Left cardiac atrium (tissue), 4 donors: Measurements from ENCODE around the gene STON2. TPM values are rescaled to one million over a fixed set of nuclear protein-coding genes. Genes with fewer than 3 reads are reported as not detected.
"Not testable (repeated sequence)": the region's sequence is repeated elsewhere in the genome, so short reads cannot be mapped to it uniquely, and the experiment has no call there.

ENCODE experiments used
- ATAC-seq, 2 donors: fragments of 200-7000 bp; cut with Tn5 transposase; one replicate each; pipeline ENCODE4 v1.9.1; 2020; ENCODE audit warnings: mild to moderate bottlenecking in 2 of 2, moderate library complexity in 2 of 2
- DNase-seq: peaks from one replicate; pipeline ENCODE4 v3.0.0-alpha.2; 2020
- intact Hi-C, 2 donors: fragments of 100-400 bp; cut with DNase I; formaldehyde crosslinking; loops; one replicate each; pipeline versions ENCODE4 v1.14.1 to v1.15.1; 2022 to 2023
- total RNA-seq, 2 donors: library from RNA; stranded (reverse); fragmentation: NEBNext Ultra II Directional; extraction: Animal tissue kit (Norgen Biotek cat#: 25700); gene quantifications; one replicate each; pipeline ENCODE4 v1.2.1, GENCODE V29; 2021
- donor health status: DM: no; HTN: yes; CAD: no.
- donor health status: DM: no; HTN: yes; CAD: no; lungs with severe emphysema.
- donor health status: DM: yes; HTN: yes; CAD: no.
- donor health status: Dilated cardiomyopathy.

STON2 gene
- total RNA-seq, 2 donors from 2014 or later, result 8.5 to 19.1 TPM

- DNase-seq (no peak), ATAC-seq (peak in 1 of 2 donors; percentile 26)
- intact Hi-C loops, result no loop called here
Measured at GRCh38 chr14:81390696-81391095, 9.4 kb downstream of the STON2 start.

DNA sequence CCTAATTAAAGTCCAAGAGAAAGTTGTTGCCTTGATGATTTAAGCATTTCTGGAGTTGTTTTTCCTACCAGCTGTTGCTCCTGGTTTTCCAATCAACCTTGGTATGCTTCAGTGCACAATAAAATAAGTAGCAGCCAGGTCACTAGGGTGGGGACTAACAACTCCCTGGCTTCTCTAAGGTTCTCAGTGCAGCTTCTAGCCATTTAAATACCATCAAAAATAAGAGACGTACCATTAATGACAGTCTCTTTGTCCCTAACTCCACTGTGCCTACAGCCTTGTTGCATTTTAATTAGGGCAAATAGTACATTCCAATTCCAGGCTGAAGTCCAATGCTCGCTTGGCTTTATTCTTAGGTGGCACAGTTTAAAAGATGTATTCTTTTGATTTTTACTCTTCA, 11.8 kb downstream of the STON2 start:
- intact Hi-C loops, result no loop called here
- no peak for DNase-seq
- no peak for ATAC-seq

DNA sequence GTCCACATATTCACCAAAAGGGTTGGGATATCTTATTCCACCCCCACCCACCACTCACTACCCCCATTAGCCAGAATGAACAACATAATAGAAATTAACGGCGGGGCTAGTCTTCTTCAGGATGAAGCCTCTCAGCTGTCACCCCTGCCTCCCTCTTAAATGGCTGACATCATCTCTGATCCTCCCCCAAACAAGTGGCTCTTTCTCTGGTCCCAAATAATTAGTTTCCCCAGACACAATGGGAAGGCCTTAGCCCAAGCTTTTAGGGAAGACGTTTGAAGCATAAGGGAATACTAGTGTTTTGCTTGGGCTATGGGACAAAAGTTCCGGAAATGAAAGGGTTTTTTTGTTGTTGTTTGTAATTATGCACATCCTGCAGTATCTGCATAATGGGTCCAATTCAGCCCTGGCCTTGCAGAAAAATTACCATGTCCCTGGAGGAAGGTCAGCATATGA, 13.8 kb downstream of the STON2 start:
- ATAC-seq, result no peak
- no peak for DNase-seq
- intact Hi-C loops, result no loop called here

GRCh38 chr14:81385886-81386285, 14.2 kb downstream of the STON2 start:
- DNase-seq, result no peak
- intact Hi-C loops, result no loop called here

DNA sequence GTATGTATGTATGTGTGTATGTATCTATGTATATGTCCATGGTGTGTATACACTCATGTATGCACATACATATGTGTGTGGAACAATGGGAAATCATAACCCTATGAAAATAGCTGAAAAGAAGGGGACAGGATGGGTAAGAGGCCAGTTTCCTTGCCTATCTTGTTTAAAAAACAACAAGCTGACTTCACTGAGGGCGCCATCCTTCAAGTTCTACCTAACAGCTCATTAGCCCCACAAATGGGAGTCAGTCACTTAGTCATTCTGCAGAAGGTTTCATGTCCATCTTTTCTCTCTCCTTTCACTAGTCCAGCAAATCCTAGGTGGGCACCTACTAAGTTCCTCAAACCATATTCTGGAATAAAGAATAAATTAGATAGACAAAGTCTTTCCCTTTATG, 14.7 kb downstream of the STON2 start:
- ATAC-seq, result no peak
- intact Hi-C loops, result no loop called here
- DNase-seq, result no peak

More at GRCh38 chr14:81385886-81386285, 14.2 kb downstream of the STON2 start:
- no peak for ATAC-seq

GRCh38 chr14:81384900-81385299, 15.2 kb downstream of the STON2 start:
- intact Hi-C loops, result no loop called here
- ATAC-seq (peak; percentile 53 to 83), DNase-seq (no peak)

DNA sequence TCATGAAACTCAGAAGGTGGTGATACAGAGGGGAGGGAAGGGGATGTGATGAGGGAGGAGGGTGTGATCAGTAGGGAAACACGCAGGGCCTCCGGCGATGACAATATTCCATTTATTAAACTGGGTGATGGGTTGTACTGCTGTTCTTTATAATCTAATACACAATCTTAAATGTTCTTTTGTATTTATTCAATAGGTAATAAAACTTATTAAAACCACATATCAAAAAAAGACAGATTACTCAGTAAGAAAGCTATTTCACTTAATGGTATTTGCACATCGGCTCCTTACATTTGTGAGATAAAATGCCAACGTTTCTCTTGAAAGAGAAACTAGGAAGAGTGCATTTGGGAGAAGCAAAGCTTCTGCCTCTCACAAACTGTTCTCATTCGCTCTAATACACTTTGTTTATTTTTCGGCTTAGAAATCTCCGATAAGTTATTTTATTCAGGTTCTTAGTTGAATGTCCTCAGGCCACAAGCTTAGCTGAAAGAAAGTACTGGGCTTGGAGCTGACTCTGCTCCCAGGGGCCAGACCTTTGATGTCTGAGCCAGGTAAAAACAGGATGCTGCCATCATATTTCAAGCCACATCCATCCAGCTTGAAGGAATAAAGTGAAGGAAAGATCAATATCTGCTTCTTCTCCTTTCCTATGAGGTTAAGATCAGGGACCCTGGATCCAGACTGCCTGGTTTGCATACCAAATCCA, 17.5 kb downstream of the STON2 start:
- intact Hi-C loops, result no loop called here
- ATAC-seq (no peak), DNase-seq (no peak)

GRCh38 chr14:81380009-81380408, 20.1 kb downstream of the STON2 start:
- DNase-seq, intact Hi-C loops, ATAC-seq: not testable (repeated sequence)

DNA sequence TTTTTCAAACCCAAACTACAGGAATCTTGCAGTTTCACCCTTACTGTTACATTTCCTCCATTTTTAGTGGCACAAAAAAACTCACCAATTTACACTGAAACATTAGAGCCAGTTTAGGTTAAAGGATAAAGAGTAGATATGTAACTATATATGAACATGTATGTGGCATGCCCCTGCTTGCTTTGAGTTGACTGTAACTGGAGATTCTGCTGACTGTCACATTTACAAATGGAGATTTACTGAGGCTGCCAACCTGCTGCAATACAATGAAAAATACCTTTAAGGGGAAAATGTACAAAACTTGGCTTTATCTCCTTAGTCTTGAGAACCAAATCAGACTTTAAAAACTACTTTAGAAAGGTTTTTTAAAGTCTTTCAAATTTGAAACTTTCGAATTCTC, 28.3 kb downstream of the STON2 start:
- DNase-seq, result no peak
- no peak for ATAC-seq
- intact Hi-C loops, result no loop called here

DNA sequence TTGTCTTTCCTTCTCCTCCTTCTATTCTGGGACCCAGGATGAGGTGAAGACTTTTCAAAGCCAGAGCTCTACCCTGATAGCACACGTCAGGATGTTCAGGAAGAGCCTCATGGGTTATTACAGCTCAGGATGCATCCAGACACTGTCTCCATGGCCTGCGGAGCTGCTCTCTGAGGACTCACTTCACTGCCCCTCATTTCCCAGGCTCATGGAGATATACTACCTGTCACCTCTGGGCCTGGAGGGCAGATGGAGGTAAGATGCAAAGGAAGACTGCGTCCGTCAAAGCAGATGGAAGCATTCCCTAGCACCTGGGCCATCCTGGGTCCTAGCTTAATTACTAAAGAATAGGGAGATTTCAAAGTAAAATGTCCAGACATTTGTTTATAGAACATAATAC, 32.6 kb downstream of the STON2 start:
- intact Hi-C loops, result no loop called here
- DNase-seq (no peak), ATAC-seq (no peak)

GRCh38 chr14:81366884-81367283, 33.2 kb downstream of the STON2 start:
- ATAC-seq (no peak), DNase-seq (no peak)
- intact Hi-C loops, result no loop called here

GRCh38 chr14:81366214-81366613, 33.9 kb downstream of the STON2 start:
- intact Hi-C loops, result no loop called here

DNA sequence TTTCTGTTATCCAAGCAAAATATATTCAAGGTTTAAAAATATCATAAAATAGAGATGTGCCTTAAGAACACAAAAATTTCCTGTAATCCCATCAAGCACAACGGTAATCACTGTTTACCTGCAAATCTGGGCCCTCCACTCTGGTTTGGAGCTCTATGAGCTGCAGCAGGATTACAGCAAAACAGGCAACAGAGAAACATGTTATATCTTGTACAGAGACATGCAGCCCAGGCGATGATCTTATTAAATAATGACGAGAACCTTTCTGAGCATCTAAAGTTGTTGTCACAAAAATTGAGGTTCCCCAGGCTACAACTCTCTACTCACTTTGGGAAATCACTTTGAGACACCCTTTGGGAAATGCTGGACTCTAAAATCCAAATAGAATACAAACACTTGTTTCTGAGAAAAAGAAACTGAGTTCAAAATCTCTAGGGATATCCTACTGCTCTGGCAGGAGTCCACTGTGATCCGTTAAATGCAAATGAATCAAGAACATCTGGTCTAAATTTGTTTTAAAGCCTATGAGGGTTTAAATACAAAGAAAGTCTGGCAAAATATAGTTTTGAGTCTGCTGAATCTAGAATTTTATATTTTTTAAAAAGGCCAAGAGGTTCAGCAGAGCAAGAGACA, 36.3 kb downstream of the STON2 start:
- intact Hi-C loops, result no loop called here

More at GRCh38 chr14:81366214-81366613, 33.9 kb downstream of the STON2 start:
- no peak for DNase-seq
- ATAC-seq, result peak in 1 of 2 donors; percentile 26

DNA sequence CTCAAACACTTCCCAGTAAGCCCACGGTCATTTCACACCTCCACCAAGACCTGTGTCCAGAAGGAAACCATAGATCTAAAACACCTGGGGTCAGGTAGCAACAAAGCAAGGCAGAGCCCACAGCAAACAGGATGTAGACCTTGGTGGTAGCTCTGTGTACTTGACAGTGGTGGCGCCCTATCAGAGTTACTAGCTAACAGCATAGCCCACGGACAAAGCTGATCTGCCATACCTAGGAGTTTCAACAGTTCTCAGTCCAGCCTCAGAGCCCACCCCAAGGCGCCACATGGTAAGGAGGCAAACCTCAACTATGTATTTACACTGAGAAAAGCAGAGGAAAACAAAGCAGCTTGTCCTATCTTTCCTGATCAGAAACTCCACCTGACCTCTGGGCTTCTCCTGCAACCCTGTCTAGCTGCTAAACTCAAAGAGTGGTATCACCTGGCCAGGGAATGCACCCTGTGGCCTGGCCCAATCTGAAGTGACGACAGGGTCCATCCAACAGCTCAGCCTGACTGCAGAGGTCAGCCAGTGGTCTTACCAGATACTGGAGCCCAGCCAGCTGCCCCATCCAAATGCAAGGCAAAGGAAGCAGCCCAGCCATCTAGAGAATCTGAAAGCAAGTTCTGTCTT, 46.3 kb downstream of the STON2 start:
- DNase-seq, result no peak
- intact Hi-C loops, result no loop called here
- no peak for ATAC-seq

More for the DNA sequence above, 36.3 kb downstream of the STON2 start:
- no peak for DNase-seq
- ATAC-seq, result no peak

DNA sequence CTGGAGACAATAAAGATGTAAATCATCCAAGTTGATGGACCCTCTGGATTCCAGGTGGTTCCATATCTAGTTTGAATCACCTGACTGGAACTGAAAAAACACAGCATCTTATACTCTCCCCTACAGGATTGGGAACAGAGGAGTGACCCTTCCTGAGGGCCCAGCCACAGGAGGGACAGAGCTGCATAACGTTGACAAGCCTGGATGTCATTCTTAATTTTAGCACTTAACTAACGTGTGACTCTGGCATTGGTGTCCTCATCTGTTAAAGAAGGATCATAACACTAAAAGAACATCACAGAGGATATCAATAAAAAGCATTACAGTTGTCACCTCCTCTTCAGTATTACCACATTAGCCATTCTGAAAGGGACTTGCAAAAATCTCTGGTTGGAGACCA, 47.7 kb downstream of the STON2 start:
- ATAC-seq, result no peak
- no peak for DNase-seq
- intact Hi-C loops, result no loop called here

GRCh38 chr14:81351205-81351604, 48.9 kb downstream of the STON2 start:
- DNase-seq (no peak), ATAC-seq (no peak)

GRCh38 chr14:81350344-81351130, 49.6 kb downstream of the STON2 start:
- ATAC-seq, result peak in 1 of 2 donors; percentile 27
- no peak for DNase-seq
- intact Hi-C loops, result no loop called here

More at GRCh38 chr14:81351205-81351604, 48.9 kb downstream of the STON2 start:
- intact Hi-C loops, result no loop called here

- no peak for ATAC-seq
- DNase-seq, result no peak
- intact Hi-C loops, result no loop called here
Measured at GRCh38 chr14:81348061-81348460, 52.1 kb downstream of the STON2 start.

DNA sequence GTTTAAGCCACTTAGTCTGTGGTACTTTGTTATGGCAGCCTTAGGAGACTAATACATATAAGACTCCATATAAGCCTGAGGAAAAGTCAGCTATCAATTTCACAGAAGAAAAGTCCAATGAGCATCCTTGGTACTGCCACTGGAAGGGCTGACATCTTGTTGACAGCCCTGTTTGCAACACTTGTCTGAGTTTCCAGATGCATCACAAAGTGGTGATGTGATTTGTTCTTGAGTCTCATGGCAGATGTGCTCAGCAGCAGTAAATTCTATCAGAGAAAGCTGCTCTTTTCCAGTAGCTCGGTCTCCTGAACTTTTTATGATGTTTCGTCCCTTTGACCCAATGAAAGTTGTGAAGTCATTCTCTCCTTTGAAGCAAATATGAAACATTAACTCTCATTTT, 54.3 kb downstream of the STON2 start:
- DNase-seq (no peak), ATAC-seq (no peak)
- intact Hi-C loops, result no loop called here
